ENCODE results near the gene HMGCR. TPM values are rescaled to one million over a fixed set of nuclear protein-coding genes. Genes with fewer than 3 reads are reported as not detected.

HMGCR gene
- polyA plus RNA-seq, 1 of the 3 experiments (the other 2 are of a cell fraction) = 8.2 TPM

- WGBS (ENCODE audit: low lambda C conversion rate) = 96% methylated on average over 5 of the region's 5 CpGs
- no peak for TF ChIP-seq ELF1 (IDR thresholded peaks at IDR 0.05)
- TF ChIP-seq GABPA (IDR thresholded peaks at IDR 0.05; ENCODE audit: low read depth) = no peak
- TF ChIP-seq ZBTB33 (IDR thresholded peaks at IDR 0.05; ENCODE audit: borderline replicate concordance, low read depth) = no peak
- no peak for TF ChIP-seq GATA2 (CRISPR knock-in tag; IDR thresholded peaks at IDR 0.05)
- no peak for TF ChIP-seq TAF1 (IDR thresholded peaks at IDR 0.05; ENCODE audit: borderline replicate concordance, low read depth, low read length)
- no peak for TF ChIP-seq RCOR1 (IDR thresholded peaks at IDR 0.05; ENCODE audit: low read length)
- TF ChIP-seq EZH2phosphoT487 (IDR thresholded peaks at IDR 0.05; ENCODE audit: borderline replicate concordance, low read depth) = no peak
- TF ChIP-seq CHD2 (IDR thresholded peaks at IDR 0.05; ENCODE audit: low read length, partially characterized antibody) = no peak
- no peak for TF ChIP-seq MEF2A (IDR thresholded peaks at IDR 0.05; ENCODE audit: borderline replicate concordance, low read depth)
- TF ChIP-seq RXRA (IDR thresholded peaks at IDR 0.05; ENCODE audit: borderline replicate concordance, low read depth) = no peak
- no peak for TF ChIP-seq NFIC (IDR thresholded peaks at IDR 0.05; ENCODE audit: borderline replicate concordance)
- TF ChIP-seq FOXJ3 (CRISPR knock-in tag; IDR thresholded peaks at IDR 0.05) = no peak
- no peak for TF ChIP-seq SMC3 (IDR thresholded peaks at IDR 0.05; ENCODE audit: low read depth, low read length)
- TF ChIP-seq RFX5 (IDR thresholded peaks at IDR 0.05; ENCODE audit: low read length) = no peak
- no peak for TF ChIP-seq TEAD4 (IDR thresholded peaks at IDR 0.05; ENCODE audit: borderline replicate concordance, insufficient read depth)
- no peak for TF ChIP-seq USF1 (IDR thresholded peaks at IDR 0.05; ENCODE audit: borderline replicate concordance, low read depth)
- no peak for TF ChIP-seq RAD21 (IDR thresholded peaks at IDR 0.05; ENCODE audit: low read length)
- no peak for TF ChIP-seq USF2 (IDR thresholded peaks at IDR 0.05; ENCODE audit: borderline replicate concordance, low read depth, low read length)
- no peak for TF ChIP-seq MXI1 (IDR thresholded peaks at IDR 0.05; ENCODE audit: low read depth, low read length)
These were observed 26.1 kb downstream of the HMGCR start for GRCh38 chr5:75363111-75363510.

More at GRCh38 chr5:75363111-75363510, 26.1 kb downstream of the HMGCR start:
- Histone ChIP-seq H2AFZ (ENCODE audit: low read depth) (no peak overlapping the region), H3K9me2 (no peaks in the 10 kb centered on the region), H3K9ac (no peak overlapping the region), H4K20me1 (ENCODE audit: insufficient read depth) (no peaks in the 10 kb centered on the region), H3K27me3 (ENCODE audit: insufficient read depth) (no peaks in the 10 kb centered on the region), H3K4me1 (ENCODE audit: control insufficient read depth in 1 of 2, insufficient read depth in 2 of 2, low read depth in 1 of 2, low read length in 1 of 2) (peaks cover 0 to 3% of the 10 kb centered on the region in 2 experiments; a peak in 1 of 4 replicates), H3K79me2 (ENCODE audit: insufficient read depth) (no peaks in the 10 kb centered on the region), H3K4me2 (no peak overlapping the region), H3F3A (replicated peaks; ENCODE audit: insufficient read depth) (peaks cover 5% of the 10 kb centered on the region), H3K4me3 (ENCODE audit: low read depth in 2 of 2, low read length in 1 of 2) (no peak overlapping the region), H3K36me3 (replicated peaks in 1 of 2; ENCODE audit: control insufficient read depth in 1 of 2, insufficient read depth in 2 of 2, low read length in 1 of 2) (peaks cover 30 to 45% of the 10 kb centered on the region in 2 experiments), H3K9me3 (no peaks in the 10 kb centered on the region), H3K27ac (ENCODE audit: low read depth in 2 of 2, low read length in 1 of 2) (no peak overlapping the region)
- ChIA-PET POLR2A (interaction anchor here (1.0 kb wide), 1 partner anchor 33 kb away, joined by 3 read pairs; no protein-coding TSS in a partner anchor), CTCF (no interaction called here)
- no peak for DNase-seq
